GM18508 (cell line): ENCODE data around the gene CYP2A7.
"Not testable (repeated sequence)": the region's sequence is repeated elsewhere in the genome, so short reads cannot be mapped to it uniquely, and the experiment has no call there.

ENCODE experiments used
- ATAC-seq: cut with Tn5 transposase; IDR thresholded peaks from one replicate; pipeline ENCODE4 v1.9.1; 2021; ENCODE audit warnings: moderate number of reproducible peaks; ENCODE audit not compliant: insufficient read depth, unreplicated experiment

The CYP2A7 gene

DNA sequence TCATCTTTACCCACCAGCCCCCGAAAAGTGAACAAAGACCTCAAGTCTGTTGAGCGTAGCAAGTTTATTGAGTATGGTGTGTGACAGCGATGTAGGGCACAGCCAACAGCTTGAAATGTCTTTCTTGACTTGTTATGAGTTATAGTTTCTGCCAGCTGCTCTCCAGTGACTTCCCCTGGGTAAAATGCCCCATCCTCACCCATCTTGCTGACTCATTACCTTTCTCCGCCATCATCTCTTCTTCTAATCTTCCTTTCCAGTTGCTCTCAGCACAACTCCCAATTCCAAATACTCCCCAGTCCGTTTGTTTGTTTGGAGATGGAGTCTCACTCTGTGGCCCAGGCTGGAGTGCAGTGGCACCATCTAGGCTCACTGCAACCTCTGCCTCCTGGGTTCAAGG is 18.5 kb upstream of the CYP2A7 start:
- not testable (repeated sequence) for ATAC-seq

DNA sequence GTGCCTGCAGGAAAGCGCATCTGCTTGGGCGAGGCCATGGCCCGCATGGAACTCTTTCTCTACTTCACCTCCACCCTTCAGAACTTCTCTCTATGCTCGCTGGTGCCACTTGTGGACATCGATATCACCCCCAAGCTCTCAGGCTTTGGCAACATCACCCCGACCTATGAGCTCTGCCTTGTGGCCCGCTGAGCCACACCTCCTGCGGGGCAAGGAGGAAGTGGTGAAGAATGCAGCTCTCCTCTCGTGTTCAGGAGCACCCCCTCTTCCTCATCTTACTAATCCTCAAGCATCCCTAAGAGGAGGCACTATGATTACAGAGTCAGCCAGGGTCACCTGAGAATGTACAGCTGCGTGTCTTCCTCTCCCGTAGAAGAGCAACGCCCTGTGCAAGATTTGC is 17.9 kb upstream of the CYP2A7 start:
- ATAC-seq, result not testable (repeated sequence)

DNA sequence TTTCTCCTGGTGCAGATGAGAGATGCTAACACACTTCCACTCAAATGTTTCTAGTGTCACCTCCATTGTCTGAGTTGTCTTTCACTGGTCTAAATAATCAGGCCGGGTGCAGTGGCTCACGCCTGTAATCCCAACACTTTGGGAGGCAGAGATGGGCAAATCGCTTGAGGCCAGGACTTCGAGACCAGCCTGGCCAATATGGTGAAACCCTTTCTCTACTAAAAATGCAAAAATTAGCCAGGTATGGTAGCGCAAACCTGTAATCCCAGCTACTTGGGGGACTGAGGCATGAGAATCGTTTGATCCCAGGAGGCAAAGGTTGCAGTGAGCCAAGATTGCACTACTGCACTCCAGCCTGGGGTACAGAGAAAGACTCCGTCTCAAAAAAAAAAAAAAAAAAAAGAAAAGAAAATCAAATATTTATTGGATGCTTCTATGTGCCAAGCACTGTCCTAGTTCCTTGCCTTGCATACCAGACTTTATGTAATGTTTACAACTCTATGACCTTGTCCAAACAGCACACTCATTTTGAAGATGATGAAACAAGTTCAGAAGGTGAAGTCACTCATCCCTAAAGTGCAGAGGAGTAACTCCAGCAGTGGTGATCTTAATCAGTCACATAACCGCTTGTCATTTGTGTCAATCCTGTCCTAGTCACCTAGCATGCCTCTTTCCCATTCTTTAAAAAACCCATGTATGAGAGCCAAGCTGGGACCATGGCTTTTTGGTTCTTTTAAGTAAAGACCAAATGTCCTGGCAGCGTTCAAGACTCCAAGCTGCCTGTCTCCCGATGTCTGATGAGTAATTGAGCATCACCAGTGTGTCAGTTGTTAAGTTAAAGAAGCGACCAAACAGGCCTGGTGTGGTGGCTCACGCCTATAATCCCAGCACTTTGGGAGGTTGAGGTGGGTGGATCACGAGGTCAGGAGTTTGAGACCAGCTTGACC is 15.1 kb upstream of the CYP2A7 start:
- not testable (repeated sequence) for ATAC-seq

DNA sequence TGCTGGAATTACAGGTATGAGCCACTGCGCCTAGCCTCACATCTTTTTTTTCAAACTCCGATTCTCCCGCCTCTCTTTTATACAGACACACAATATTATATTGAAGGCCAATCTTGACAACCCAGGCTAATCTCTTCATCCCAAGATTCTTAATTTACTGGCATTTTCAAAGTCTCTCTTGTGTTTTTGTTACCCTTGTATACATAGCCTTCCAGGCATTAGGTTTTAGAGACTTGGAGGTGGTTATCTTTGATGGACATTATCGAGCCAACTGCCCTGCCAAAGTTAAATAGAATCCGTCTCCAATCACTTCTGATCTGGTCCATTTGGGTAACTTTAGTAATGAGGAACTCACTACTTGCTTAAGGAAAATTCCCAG is 14.4 kb upstream of the CYP2A7 start:
- ATAC-seq, result no peak

DNA sequence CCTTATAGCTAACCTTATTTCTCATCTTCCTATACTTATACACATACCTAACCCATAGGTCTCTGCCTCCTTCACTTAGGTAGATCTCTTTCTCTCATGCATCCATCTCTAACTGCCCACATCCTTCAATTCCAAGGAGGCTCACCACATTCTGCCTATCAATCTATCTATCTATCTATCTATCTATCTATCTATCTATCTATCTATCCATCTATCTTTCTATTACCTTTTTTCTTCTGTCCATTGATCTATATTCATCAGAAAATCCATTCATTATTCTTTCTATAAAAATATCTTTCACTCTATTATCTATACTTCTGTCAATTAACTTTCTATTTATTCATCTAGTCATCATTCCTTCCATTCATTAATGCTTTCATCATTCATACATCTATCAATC is 11.1 kb upstream of the CYP2A7 start:
- ATAC-seq, result no peak

DNA sequence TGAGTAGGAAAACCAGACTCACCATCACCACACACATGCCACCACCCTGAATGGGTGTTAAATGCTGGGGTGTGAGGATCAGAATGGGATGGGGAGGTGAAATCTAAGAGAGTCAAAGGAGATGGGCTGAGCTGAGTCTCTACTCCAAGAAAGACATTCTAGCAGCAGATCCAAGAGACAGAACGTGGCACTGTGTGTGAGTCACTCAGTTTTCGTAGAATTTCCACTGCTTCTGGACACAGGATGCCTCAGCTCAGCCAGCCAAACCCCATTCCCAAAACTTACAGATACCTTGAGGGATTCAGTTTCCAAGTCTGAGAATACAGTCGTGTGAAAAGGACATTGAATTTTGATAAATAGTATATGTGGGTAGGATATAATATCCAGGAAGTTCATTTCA is 7.3 kb upstream of the CYP2A7 start:
- no peak for ATAC-seq

DNA sequence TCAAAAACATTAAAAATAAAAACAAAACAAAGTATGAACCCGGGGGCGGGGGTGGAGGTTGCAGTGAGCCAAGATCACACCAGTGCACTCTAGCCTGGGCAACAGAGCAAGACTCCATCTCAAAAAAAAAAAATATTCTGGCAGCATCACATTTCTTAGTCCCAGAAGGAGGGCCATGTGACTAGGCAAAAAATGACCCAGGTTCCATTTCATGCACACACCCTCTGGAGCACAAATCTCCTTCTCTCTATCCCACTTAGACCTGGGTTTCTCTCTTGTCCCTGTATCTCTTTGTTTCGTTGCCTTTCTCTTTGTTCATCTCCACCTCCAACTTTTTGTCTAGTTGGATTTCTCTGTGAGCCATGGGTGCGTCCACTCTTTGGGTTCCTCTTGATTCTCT is 6.2 kb upstream of the CYP2A7 start:
- no peak for ATAC-seq

DNA sequence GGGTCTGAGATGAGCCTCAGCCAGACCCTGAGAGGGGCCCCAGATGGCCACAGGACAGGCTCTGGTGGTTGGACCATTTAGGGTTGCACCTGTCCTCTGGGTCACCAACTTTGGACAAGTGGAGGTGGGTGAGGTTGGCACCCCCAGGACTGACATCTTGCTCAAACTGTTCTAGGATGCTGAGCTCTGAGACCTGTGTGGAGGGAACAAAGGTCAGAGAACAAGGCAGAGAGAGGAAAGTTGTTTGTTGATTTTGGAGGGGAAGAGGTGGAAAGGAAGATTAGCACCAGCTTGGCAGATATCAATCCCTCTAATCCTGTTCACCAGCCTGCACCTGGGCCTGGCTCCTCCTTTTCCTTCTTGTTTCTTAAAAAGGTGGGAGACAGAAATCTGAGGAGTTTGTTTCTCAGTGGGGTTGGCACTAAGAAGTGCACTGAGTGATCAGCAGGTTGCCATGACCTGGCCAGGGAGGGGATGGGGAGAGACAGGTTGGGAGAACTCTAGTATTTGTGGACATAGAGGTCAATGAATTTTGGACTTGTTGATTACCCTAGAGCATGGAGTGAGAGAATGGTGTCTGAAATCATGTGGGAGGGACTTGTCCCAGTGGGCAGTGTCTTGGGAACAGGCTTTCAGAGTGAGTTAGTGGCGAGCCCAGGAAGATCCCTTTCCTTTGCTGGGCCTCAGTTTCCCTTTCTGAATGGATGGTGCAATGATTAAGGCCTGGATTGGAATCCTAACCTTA is 2.3 kb upstream of the CYP2A7 start:
- not testable (repeated sequence) for ATAC-seq

DNA sequence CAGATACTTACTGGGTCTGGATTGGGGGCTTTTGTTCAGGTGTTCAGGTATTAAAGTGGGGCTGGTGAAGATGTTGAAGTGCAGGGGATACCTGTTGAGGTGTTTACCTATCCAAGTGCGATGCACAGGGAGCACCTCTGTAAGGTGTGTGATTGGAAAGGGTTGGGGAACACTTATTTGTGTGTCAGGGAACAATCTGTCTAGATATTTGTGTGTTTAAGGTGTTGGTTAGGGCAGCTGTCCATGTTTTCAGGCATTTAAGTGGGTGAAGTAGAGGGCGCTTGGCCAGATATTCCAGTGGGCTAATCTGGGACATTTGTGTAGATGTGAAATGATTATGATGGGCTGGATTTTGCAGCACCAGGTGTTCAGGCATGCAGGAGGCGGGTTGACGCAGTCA is 2.7 kb downstream of the CYP2A7 start:
- not testable (repeated sequence) for ATAC-seq

DNA sequence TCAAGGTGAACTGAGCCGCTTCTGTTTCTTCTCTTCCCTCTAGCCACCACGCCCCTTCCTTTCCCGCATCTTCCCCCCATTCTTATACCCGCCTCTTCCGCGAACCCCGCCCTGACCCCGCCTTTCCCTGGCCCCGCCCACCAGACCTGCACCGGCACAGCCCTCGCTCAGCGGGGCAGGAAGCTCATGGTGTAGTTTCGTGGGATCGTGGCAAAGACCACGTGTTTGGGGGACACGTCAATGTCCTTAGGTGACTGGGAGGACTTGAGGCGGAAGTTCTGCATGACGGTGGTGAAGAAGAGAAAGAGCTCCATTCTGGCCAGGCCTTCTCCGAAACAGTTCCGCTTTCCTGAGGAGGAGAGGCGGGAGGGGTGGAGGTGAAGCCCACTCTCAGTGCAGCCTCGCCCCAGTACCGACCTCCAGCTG is 6.5 kb downstream of the CYP2A7 start:
- not testable (repeated sequence) for ATAC-seq

DNA sequence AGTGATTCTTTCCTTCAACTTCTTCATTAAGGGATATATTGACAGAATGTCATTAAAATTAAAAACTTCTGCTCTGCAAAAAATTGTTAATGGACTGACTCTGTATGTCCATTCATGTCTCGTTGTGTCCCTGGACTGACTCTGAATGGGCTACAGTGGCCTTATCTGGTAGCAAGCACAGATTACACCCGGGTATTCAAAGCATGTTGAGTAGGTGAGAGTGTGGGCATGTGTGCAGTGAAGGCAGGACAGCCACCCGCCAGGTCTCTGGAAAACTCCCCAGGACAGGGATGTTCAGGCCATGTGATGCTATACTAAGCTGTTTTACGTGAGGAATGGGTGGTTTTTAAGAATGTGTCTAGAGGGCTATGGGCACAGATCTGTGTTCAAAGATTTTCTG is 7.2 kb downstream of the CYP2A7 start:
- ATAC-seq, result not testable (repeated sequence)

DNA sequence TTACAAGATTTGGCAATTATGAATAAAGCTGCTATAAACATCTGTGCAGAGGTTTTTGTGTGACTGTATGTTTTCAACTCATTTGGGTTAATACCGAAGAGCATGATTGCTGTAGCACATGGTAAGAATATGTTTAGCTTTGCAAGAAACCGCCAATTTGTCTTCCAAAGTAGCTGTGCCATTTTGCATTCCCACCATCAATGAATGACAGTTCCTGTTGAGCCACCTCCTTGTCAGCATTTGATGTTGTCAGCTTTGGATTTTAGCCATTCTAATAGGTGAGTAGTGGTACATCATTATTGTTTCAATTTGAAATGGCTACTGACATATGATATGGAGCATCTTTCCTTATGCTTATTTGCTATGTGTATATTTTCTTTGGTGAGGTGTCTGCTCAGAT is 8.2 kb downstream of the CYP2A7 start:
- ATAC-seq, result not testable (repeated sequence)

DNA sequence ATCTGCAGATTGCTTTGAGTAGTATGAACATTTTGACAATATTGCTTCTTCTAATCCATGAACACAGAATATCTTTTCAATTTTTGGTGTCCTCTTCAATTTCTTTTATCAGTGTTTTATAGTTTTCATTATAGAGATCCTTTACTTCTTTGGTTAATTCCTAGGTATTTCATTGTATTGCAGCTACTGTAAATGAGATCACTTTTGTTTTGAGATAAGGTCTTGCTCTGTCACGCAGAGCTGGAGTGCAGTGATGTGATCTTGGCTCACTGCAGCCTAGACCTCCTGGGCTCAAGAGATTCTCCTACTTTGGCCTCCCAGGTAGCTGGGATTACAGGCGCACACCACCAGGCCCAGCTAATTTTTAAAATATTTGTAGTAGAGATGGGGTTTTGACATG is 9.8 kb downstream of the CYP2A7 start:
- ATAC-seq, result no peak

DNA sequence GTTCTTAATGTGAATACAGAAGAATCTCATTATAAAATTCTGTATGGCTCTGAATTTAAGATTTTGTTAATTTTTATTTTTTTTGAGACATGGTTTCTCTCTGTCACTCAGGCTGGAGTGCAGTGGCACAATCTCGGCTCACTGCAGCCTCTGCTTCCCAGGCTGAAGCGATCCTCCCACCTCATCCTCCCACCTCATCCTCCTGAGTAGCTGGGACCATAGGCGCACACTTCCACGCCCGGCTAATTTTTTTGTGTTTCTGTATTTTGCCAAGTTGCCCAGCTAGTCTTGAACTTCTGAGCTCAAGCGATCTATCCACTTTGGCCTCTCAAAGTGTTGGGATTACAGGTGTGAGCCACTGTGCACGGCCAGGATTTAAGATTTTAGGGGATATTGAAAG is 14.3 kb downstream of the CYP2A7 start:
- ATAC-seq, result no peak

DNA sequence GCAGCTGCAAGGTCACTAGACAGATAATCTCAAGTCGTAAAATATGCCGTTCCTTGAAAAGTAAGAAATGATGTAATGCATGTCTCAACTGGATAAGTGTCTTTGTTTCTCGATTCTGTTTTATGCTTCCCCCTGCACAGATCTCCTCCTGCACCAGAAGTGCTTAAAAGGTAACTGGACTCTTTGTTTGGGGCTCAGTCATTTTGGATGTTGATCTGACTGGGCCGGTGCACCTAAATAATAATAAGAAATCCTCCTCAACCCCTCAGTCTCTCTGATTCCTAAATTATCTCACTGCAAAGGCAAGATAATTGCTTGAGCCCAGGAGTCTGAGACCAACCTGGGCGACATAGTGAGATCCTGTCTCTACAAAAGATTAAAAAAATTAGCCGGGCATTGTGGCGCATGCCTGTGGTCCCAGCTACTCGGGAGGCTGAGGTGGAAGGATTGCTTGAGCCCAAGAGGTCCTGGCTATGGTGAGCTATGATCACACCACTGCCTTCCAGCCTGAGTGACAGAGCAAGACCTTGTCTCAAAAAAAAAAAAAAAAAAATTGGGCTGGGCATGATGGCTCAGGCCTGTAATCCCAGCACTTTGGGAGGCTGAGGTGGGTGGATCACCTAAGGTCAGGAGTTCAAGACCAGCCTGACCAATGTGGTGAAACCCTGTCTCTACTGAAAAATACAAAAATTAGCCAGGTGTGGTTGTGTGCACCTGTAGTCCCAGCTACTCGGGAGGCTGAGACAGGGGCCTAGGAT is 17.1 kb downstream of the CYP2A7 start:
- ATAC-seq, result not testable (repeated sequence)

DNA sequence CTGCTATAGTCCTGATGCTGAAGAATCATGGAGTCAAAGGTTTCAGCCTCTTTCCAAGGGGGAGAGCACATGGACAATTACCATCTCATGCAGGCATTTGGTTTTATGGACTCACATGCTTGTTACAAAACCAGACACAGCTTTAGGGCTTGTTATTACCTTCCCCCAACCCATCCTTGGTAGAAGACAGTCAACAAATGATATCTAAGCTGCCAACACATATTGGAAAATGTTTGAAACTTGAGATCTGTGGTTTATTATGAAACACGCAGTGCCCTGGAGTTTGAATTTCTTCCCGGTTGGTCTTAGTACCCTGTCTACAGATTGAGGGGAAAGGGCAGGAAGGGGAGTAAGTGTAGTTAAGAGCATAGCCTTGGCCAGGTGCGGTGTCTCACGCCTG is 19.2 kb downstream of the CYP2A7 start:
- ATAC-seq, result no peak

DNA sequence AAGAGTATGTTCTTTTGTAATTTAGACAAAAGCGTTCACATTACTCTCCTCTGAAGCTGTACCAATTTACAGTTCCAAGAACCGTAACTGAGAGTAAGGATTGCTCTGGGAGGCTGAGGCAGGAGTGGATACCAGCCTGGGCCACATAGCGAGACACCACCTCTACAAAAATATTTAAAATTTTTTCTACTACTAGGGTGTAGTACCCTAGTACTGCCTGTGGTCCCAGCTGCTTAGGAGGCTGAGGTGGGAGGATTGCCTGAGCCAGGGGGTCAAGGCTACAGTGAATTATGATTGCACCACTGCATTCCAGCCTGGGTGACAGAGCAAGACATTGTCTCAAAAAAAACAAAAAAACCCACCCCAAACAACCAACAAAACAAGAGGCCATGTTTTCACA is 19.7 kb downstream of the CYP2A7 start:
- no peak for ATAC-seq

DNA sequence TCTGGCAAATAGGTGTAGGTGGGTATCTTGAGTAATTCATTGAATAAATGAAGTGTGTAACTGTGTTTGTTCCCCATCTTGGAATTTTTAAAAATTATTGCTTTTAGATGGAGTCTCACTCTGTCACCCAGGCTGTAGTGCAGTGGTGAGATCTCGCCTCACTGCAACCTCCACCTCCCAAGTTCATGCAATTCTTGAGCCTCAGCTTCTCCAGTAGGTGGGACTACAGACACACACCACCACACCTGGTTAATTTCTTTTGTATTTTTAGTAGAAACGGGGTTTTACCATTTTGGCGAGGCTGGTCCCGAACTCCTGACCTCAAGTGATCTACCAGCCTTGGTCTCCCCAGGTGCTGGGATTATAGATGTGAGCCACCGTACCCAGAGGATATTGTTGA is 23.9 kb downstream of the CYP2A7 start:
- ATAC-seq, result no peak

DNA sequence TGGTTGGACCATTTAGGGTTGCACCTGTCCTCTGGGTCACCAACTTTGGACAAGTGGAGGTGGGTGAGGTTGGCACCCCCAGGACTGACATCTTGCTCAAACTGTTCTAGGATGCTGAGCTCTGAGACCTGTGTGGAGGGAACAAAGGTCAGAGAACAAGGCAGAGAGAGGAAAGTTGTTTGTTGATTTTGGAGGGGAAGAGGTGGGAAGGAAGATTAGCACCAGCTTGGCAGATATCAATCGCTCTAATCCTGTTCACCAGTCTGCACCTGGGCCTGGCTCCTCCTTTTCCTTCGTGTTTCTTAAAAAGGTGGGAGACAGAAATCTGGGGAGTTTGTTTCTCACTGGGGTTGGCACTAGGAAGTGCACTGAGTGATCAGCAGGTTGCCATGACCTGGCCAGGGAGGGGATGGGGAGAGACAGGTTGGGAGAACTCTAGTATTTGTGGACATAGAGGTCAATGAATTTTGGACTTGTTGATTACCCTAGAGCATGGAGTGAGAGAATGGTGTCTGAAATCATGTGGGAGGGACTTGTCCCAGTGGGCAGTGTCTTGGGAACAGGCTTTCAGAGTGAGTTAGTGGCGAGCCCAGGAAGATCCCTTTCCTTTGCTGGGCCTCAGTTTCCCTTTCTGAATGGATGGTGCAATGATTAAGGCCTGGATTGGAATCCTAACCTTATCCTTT is 29.4 kb downstream of the CYP2A7 start:
- ATAC-seq, result not testable (repeated sequence)

DNA sequence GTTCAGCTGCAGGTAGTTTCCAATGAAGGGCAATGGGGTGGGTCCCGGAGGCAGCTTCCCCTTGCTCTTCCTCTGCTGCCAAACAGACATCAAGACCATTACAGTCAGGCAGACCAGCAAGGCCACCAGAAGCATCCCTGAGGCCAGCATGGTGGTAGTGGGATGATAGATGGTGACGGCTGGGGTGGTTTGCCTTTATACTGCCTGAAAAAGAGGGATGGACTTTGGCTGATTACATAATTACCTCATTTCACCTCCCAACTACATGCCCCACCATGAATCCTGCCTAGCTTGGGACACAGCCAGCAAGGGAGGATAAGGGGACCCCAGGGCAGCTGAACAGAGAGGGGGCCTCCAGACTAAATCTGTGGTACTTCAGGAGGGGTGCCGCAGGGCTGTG is 31.8 kb downstream of the CYP2A7 start, which contains the start of gene CYP2A6:
Gene CYP2A6, minus strand, starts transcription at position 171 of the 400 bp plus-strand sequence. Its CDS starts 21 bp downstream, at position 150.
- ATAC-seq, result not testable (repeated sequence)
